NCI-H2171 treated with DMSO at 0.1 percent for 48 hours (cell line): ENCODE measurements around the gene EYA4.
A peak's percentile ranks its signal among the peaks of the same experiment; 100 is the strongest.
"Not testable (repeated sequence)": the region's sequence is repeated elsewhere in the genome, so short reads cannot be mapped to it uniquely, and the experiment has no call there.

Experiments used
- DNase-seq: peaks from one replicate; lab custom pipeline; 2025; lab: John Stamatoyannopoulos, UW

EYA4 gene

DNA sequence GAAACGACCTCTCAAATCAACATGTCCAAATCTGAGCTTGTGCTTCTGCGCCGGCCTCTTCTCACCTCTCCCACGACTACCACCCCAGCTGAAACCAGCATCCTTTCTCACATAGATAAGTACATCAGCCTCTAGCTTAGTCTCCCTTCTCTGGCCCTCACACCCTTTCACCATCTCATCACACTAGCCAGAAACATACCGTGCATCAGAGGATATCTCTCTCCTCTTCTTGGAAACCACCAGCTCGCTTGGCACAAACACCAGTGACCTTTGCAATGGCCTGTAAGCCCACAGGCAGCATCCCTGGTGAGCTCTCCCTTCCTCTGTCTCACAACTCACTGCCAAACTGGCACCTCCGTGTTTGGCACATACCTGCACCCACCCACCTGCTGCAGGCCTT, 291.8 kb downstream of the EYA4 start:
- DNase-seq: no peak

GRCh38 chr6:133539502-133540259, 298.5 kb downstream of the EYA4 start:
- DNase-seq: no peak

DNA sequence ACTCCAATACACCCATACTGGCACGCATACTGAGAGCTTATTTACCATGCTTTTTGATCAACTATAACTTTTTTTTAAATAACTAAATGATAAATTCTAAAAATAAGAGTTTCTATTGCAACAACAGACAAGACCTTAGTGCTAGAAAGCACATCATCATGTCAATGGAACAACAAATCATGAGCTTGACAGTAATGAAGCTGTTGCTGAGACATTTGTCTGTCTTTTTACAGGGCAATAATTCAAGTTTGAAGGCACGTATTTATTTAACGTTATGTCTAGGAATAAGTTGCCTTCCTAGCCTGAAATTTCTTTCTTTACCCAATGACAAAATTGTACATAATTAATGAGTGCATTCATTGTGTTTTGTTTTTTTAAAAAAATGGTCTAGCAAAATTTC, 299.2 kb downstream of the EYA4 start:
- DNase-seq: no peak

GRCh38 chr6:133541040-133541439, 299.9 kb downstream of the EYA4 start:
- no peak for DNase-seq

DNA sequence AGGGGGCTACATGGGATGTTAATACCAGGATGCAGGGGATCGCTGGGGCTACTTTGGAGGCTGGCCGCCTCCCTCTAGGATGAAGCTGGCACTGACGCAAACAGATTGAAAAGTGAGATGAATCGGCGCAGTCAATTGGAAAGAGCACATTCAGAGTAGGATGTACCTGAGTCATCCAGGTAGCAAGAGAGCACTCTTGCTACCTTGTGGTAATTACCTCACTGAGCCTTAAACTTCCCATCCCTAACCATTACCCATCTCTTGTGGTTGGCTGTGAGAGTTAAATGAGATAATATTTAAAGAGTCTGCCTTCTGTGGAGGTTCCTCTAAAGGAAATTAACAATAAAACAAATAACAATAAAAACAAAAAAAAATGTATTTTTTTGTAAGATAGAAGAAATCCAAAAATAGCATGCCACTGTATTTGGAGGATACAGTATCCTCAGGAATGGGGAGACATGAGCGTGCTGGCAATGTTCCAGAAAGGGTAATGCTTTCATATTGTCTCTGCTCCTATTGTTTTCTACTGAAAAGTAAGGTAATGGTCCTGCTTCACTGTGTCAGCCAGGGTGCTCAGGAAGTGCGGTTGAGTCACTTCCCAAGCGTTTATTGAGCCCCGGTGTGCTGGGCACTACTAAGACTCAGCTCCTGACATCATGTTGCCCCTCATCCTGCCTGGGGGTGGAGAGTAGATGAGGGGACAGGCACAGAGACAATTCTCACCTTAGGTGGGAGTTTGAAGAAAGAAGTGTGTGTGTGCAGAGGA, 301.1 kb downstream of the EYA4 start:
- DNase-seq: no peak

GRCh38 chr6:133544419-133544818, 303.3 kb downstream of the EYA4 start:
- DNase-seq: no peak

DNA sequence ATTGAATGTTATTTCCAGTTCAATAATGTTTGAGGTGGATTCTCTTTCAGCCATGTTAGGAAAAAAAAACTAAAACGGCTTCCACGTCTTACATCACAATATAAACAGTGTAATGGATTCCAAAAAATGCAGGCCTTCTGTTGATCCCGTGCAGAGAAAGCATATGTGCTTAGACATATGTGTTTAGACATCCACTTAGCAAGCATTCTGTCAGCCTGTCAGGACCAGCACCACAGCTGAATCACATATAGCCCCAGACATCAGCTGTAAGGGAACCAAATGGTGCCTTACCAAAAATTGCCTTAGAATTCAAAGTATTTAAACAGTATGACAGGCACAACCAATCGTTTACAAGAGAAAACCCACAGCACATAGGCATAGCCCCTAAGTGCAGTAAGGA, 304.9 kb downstream of the EYA4 start:
- peak; percentile 81 for DNase-seq

- DNase-seq: no peak
Observed at GRCh38 chr6:133547136-133547535, 306.0 kb downstream of the EYA4 start.

DNA sequence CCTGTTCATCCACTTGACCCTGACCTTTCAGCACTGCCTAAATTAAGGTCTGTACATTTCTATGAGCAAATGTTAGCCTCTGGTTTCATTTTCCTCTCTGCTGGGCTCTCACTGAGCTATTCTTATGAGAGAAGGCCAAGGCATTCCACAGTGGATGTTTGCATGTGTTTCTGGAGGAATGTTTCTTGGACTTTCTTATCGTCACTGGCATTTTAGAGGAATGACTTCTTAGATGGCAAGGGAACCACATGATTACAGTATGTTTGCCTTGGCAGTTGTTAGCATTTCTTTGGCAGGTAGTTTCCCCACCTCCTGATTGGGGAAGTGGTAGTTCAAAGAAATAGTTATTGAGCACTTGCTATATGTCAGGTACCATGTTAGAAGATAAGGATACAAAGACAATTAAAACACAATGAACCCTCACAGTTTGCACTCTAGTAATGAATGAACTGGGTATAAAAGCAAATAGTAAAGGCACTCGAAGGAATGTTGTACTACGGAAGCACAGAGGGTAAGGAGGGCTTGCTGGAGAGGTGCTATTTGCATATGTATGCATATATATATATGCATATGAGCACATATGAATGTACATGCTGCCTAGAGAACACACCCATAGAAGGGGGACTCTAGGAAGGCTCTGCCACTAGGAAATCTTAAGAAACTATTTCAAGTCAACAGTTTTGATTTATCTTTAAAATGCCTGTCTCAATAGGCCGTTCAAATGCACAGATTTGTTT, 307.4 kb downstream of the EYA4 start:
- no peak for DNase-seq

DNA sequence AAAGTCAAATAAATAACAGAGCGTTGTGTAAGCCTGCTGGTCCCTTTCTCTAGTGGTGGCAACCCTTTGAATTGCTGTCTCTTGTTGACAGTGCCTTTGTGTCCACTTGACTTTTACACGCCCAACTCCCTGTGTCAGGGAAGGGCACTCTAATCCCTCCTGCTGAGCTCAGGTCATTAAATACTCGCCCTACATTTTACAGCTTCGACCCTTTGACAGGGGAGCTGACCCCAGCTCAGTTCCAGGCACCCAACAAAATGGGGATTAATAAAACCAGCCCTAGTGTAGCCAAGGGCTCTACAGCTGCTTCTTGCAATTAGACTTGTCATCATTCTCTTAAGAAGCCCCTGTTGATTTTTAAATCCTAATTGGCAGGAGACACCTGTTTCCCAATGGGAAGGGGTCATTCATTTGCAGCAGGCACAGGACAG, 308.2 kb downstream of the EYA4 start:
- no peak for DNase-seq

DNA sequence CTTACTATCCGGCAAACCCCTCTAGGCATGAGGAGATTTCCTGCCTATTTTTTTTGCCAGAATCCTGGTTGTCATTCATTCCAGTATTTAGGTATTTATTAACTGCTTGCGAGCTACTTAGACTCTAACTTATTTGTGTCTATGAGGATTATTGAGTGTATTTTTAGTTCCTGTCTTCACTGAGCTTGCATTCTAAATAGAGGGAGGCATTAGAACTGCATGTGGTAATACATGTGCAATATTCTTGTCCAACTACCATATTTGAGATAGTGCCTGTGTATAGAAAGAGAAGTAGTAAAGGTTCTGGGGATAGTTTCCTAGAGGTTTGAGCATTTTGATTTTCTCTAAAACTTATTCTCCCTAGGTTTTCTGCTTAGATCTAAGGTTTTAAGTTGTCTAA, 308.9 kb downstream of the EYA4 start:
- no peak for DNase-seq

DNA sequence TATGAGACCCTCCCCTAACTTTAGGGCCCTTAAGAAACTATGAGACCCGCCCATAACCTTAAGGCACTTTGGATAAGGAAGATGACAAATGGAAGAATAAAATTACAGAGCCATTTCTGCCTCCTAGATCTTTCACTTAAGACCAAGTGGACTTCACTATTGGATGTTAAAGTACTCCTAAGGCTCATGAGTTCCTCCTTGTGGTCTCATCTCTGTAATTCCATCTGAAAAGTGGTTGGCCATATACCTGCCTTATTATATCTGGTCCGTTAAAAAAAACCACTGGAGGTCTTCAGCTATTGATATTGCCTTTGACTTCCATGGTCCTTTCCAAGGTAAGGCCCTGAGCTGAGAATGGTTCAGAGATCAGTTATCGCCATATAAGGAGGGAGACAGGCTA, 310.3 kb downstream of the EYA4 start:
- no peak for DNase-seq

- DNase-seq: no peak
Observed at GRCh38 chr6:133551847-133552341, 310.7 kb downstream of the EYA4 start.

DNA sequence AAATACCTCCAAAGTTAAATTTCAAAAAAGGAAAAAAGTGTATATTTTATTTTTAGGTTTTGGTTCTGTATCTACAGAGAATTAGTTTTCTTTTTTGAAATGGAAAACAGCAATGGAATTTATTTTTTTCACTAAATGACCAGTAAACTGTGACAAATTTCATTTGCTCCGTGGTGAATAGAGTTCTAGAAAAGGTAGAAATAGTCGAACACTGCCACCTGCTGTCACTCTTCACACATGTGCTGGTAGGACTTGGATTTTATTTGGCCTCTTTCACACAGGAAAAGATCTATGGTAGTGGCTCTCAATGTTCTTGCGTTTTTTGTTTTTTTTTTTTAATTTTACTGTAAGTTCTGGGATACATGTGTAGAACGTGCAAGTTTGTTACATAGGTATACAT, 312.5 kb downstream of the EYA4 start:
- peak; percentile 75 for DNase-seq

DNA sequence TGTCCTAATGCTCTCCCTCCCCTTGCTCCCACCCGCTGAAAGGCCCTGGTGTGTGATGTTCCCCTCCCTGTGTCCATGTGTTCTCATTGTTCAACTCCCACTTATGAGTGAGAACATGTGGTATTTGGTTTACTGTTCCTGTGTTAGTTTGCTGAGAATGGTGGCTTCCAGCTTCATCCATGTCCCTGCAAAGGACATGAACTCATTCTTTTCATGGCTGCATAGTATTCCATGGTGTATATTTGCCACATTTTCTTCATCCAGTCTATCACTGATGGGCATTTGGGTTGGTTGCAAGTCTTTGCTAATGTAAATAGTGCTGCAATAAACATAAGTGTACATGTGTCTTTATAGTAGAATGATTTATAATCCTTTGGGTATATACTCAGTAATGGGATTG, 313.0 kb downstream of the EYA4 start:
- not testable (repeated sequence) for DNase-seq

- DNase-seq: no peak
Observed at GRCh38 chr6:133555685-133556084, 314.5 kb downstream of the EYA4 start.

GRCh38 chr6:133559926-133560325, 318.8 kb downstream of the EYA4 start:
- DNase-seq: no peak

DNA sequence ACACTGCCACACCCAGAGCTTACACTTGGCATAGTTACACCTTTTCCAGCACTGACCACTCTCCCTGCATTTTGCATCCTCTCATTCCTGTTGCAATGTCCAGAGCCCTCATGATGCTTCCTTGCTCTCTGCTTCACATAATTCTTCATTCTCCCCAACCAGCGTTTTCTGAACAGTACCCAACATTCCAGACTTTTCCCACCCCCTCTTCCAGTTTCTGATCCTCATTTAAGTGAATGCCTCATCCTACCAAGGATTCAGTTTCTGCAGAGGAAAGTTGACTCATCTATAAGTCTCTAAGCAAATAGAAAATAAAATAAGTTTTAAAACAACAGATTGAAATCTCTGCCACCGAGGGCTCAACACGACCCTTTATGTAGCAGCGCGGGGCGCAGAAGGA, 326.5 kb downstream of the EYA4 start:
- DNase-seq: no peak

- peak; percentile 90 for DNase-seq
Observed at GRCh38 chr6:133568970-133569889, 328.1 kb downstream of the EYA4 start.

DNA sequence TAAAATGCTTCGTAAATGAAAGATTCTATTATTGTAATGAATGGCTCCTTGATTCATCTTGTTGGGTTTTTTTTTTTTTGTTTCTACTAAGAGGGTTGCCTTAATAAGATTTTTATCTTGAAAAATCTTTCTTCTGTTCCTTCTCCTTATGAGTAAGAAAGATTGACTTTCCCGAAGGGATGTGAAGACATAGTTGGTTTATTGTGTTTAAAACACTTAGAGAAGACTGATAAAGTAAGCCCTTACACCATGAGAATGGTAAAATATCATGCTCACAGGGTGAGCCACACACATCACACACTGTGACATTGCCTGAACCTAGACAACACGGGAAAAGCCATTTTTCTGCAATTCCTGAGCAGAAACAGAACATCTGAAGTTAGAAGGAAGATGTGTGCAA, 330.5 kb downstream of the EYA4 start:
- DNase-seq: no peak

DNA sequence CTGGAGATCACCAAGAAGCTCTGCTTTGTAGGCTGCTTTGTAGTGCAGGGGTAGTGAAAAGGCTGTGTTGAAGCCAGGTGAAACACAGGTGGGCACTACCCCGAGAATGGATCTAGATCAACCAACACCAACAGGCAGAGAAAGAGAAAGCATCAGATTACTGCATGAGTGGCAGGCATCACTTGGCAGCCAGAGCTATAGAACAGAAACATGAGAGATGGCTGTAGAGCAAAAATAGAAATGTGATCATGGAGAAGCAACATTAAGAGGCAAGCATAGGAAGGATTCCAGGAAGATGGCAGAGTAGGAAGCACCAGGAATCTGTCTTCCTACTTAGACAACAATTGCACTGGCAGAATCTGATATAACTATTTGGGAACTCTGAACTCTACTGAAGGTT, 336.7 kb downstream of the EYA4 start:
- peak; percentile 66 for DNase-seq
